HG03342 (cell line): ENCODE measurements around the gene TMEM175.

Experiments used
- ATAC-seq: cut with Tn5 transposase; IDR thresholded peaks from one replicate; pipeline ENCODE4 v1.9.1; 2021; ENCODE audit warnings: mild to moderate bottlenecking, moderate library complexity; ENCODE audit not compliant: unreplicated experiment

The TMEM175 gene

DNA sequence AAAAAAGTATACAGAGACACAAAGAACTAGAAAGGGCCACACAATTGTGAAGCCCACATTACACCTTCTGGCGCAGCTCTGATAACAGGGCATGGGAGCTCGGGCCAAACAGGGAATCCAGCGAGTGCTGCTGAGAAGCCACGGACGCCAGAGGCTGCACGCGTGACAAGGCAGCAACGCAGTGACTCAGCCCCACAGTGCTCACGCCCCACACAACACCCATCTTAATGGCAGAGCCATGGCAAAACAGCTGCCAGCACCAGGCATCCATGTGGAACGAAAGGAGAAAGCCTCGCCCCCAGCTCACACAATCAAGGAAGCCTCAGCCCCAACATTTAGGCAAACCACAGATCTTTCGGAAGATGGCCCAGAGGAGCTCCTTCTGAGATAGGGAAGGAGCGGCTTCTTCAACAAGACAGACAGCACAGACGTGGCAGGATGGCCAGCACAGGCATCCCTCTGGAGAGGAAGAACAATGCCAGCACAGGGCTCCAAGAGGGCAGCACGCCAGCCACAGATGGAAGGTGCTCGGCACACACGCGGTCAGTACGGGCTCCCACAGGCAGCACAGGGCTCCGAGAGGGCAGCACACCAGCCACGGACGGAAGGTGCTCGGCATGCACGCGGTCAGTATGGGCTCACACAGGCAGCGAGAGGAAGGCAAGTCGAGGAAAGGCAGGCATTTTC lies 33.2 kb upstream of the TMEM175 start:
- ATAC-seq, result no peak

GRCh38 chr4:899556-899906 lies 32.7 kb upstream of the TMEM175 start:
- no peak for ATAC-seq

DNA sequence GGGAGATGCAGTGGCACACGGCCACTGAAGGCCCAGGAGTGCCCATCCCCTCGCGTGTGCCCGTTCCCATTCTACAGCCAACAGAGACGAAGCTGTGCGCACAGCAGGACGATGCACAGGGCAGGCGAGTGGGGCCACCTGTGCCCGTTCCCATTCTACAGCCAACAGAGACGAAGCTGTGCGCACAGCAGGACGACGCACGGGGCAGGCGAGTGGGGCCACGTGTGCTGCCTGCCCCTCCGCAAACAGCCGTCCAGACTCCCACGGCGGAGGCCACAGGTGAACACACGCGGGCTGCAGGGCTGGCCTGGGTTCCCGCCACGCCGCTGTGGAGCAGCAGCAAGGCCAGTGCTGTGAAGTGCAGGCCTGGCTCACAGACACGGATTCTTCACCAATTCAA lies 32.2 kb upstream of the TMEM175 start:
- ATAC-seq, result no peak

- ATAC-seq, result no peak
These were observed 31.5 kb upstream of the TMEM175 start for GRCh38 chr4:900721-901120.

DNA sequence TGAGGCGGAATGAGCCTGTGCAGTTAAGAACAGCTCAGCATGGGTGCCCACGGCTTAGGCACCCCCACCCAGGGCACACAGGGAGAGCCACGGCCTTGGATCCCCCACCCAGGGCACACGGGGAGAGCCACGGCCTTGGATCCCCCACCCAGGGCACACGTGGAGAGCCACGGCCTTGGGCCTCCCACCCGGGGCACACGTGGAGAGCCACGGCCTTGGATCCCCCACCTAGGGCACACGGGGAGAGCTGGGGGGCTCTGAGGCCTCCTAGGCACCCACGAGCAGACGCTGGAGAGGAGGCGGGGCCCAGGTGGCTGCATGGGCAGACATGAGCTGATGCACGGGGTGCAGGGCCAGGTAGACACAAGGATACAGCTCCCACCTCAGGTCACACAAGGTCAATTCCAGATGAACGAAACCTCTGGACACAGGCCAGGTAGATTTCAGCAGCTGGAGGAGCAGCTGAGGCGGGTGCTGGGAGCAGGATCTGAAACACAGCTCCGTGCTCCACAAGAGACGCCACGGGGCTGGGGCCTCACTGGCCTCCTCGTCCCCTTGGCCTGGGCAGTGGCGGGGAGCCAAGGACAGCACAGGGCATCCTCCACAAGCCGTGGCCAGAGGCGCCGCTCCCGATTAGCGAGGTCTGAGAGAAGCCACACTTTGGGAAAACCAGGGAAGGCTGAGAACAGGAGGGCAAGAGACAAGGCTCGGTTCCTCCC lies 30.9 kb upstream of the TMEM175 start:
- ATAC-seq, result no peak

DNA sequence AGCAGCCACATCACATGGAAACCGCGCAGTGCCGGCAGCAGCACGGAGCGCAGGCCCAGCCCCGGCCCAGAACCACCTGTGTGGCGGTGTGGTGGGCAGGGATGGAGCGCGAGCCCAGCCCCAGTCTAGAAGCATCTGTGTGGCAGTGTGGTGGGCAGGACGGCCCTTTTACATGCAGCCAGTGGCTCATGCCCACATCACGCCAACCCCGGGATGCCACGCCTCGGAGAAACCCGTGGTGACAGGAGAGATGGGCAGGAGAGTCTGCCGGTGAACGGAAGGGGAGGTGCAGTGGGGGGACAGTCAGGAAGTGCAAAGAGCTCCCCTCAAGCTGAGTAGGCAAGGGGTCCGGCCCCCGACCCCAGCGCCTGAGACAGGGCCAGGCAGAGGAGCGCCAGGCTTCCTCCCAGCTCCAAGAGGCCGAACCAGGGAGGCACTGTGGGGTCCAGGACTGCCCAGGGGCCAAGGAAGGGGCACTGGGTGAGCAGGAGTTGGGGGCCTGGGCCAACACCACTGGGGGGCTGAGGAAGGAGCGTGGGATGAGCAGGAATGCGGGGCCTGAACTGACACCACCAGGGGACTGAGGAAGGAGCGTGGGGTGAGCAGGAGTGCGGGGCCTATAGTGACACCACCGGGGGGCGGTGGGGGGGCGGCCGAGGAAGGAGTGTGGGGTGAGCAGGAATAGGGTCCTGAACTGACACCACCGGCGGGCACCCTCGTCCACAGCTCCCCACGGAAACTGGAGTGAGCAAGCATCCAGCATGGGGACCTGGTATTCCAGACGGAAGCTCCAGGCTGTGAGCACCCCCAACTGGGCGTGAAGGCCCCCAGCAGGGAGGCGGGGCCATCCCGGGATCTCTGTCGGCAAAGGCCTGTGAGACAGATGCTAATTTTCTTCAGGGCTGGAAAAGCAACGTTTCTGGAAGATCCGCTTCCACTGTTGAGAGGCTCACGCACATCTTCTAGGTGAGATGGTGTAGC lies 28.9 kb upstream of the TMEM175 start:
- ATAC-seq, result no peak

DNA sequence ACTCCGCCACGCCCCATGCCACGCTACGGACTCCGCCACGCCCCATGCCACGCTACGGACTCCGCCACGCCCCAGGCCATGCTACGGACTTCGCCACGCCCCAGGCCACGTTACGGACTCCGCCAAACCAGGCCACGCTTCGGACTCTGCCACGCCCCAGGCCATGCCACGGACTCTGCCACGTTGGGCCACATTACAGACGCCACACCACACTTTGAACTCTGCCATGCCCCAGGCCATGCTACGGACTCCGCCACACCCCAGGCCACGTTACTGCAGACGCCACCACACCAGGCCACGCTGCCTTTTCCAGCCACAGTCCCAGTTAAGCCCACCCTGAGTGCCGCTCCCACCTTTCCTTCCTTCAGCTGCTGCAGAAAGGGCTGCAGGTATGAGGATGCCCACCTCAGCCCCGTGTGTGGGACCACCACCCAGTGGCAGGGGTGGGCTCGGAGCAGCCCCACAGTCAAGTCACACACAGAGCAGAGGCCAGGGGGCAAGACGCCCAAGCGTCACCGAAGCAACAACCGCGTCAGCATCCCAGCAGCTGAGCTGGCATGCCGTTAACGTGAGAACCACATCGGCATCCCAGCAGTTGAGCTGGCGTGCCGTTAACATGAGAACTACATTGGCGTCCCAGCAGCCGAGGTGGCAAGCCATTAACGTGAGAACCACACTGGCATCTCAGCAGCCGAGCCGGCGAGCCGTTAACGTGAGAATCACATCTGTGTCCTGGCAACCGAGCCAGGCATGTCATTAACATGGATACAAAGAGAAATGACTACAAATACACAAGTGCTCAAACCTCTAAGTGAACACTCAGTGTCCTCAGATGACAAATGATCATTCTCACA lies 26.5 kb upstream of the TMEM175 start:
- no peak for ATAC-seq

DNA sequence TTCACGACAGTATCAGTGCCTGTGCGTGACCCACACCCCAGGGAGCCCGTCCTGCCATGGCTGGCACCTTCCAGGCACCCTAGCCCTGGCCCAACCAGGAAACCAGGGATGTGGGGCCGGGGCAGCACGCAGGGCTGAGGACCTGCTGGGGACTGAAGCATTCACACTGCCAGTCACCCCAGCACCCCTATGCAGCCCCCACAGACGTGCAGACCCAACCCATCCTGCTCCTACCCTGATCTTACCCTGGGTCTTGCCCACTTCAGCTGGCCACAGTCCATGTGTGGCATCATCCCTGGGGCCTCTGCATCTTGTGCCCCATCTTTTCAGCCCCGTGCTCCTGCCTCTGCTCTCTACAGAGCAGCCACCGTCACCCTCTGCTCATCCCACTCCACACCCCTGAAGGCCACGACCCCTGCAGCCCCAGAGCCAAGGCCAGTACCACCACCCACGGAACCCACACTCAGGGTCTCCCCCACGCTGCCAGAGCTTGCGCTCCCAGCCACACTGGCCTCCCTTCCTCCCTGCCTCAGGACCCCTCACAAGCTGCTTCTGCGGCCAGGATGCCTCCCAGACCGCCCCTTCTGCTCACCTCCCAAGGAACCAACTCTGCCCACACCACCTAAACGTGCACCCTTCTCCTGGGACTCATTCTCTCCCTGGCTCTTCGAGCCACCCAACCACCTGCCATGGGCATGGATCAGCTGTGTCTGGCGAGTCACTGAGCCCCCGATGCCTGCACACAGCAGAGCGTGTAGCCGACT lies 25.7 kb upstream of the TMEM175 start:
- ATAC-seq, result no peak

DNA sequence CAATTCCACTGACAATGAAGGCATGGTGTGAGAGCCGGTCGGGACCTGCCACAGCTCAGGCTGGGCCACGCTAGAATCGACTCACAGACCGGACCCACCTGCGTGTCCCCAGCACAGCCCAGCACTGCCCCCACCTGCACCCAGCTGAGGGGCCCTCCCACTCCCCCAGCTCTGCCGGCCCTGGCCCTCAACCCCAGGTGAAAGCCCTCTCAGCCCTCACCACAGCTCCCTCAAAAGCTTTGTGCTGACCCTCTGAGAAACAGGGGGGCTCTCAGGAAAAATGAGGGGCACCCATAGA lies 25.2 kb upstream of the TMEM175 start:
- no peak for ATAC-seq

DNA sequence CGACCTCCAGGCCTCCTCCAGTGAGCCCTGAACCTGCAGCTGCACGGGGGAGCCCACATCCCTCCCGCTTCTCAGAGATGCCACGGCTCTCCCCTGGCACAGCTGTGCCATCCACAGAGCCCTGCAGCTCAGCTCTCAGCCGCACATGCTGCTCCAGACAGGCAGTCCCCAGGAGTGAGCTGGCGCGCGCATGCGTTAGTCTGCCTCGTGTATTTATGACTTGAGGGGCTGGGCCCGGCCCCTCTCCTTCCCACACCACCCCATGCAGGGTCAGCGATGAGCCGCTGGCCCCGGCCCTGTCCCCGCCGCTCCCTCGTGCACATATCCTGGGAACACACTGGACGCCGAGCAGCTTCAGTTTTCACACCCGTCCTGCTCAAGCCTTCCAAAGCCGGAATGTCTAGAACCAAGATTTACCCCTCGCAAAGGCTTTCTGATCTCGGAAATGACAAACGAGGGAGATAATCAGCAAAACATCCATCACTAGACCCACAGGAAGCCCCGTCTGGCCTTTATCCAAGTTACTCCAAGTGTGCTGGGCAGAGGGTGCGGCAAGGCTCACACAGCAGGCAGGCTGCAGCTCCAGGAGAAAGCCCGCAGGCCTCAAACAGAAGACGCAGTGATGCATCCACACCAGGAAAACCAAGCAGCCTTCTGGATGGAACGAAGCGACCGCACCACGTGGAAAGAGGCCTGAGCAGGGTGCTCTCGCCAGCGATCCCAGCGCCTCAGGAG lies 24.4 kb upstream of the TMEM175 start:
- no peak for ATAC-seq

DNA sequence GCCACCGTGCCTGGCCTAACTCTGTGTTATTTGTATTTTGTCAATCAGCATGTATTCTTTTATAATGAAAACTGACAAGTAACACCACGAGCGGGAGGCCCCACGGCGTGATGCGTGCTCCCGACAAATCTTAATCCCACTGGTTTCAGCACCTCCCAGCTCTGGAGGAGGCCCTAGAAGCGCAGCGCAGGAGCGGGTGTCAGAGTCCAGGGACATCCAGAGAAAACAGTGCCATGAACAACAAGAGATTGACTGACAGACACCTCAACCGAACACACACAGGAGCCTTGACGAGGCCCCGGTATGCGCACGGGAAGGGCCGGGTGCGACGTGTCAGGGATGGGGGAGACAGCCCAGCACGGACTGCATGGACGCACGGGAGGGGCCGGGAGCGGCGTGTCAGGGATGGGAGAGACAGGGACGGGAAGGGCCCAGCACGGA lies 23.1 kb upstream of the TMEM175 start:
- no peak for ATAC-seq

DNA sequence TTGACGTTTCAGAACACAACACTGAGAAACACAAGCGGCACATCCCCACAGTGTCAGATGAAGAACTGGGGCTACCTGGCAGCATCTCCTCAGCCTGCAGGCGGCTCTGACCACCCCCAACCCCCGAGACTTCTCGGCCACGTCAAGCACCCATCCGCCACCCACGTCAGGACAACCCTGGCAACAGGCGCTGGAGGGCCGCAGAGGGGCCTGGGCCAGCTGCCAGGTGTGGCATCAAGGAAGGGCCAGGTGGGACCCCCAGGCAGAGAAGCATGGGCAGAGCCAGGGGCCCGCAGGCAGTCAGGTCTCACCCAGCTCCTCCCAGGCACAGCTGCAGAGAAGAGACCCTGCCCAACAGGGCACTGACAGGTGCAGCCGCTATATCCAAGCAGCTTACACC lies 22.4 kb upstream of the TMEM175 start:
- ATAC-seq, result no peak

GRCh38 chr4:910366-911091 lies 21.7 kb upstream of the TMEM175 start:
- no peak for ATAC-seq

- ATAC-seq, result no peak
These were observed 21.0 kb upstream of the TMEM175 start for GRCh38 chr4:911221-911751.

DNA sequence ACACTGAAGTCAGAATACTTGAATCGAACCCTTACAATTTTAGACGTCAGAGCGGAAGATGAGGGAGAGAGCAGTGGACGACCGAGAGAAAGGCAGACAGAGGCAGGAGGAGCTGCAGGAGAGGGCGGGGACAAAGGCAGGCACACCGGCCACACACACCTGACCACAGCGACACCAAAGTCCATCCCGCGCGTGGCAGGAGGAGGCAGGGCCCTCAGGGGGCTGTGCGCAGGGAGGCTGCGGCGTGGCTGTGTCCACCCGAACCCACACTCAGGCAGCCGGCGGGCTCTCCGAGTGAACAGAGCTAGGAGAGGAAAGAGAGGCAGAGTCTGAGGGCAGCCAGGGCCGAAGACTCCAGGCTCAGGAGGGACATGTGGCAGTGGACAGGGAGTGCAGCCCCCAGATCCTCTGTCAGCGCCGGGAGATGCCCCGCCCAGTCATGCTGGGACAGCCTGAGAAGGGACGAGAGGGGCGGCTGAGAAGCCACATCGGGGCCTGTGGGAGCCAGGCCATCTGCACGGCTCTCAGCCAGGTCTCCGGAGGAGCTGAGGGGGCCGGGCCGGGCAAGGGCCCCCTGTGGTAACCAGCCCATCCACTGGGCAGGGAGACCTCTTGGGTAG lies 20.3 kb upstream of the TMEM175 start:
- ATAC-seq, result no peak

DNA sequence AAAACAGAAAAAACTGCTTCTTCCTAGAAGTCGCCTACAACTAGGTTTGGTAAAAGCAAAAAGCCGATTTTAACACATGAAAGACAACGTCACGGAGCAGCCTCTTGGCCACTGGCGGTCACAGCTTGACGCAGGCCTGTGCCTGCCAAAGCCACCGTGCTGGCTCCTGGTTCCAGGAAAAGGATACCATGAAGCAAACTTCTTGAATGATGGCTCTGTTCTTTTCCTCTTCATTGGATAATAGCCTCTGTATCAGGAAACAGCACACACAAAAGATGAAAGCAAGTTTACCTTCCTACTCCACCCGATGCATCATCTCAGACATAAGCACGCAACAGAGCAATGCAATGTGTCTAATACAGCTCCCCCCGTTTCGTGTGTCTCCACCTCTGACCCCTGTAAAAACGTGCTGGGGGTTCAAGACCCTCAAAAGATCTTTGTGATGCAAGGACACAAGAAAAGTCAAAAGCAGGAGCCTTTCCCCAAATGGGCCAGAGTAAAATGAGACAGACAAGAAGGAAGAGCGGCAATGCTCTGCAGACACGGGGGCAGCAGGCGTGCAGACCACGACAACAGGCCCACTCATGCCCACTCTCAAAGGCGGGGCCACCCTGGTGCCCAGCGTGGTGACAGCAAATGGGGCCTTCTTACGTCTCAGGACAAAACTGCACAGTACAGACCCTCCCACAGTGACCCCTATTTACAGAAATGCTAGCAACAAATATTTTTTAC lies 19.5 kb upstream of the TMEM175 start:
- ATAC-seq, result no peak

DNA sequence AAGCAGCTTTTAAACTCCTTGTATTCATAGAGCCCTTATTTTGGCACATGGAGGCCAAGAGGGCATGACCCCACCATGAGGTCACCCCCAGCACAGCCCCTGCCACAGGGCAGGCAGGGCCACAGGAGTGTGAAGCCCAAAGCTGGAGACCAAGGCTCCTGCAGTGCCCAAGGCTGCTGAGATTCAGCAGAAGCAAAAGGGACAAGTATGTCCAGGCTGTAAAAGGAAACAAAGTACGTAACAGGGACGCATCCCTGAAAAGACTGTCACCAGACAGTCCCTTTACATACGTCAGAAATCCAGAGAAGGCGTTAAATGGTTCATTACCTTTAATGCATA lies 19.0 kb upstream of the TMEM175 start:
- no peak for ATAC-seq

DNA sequence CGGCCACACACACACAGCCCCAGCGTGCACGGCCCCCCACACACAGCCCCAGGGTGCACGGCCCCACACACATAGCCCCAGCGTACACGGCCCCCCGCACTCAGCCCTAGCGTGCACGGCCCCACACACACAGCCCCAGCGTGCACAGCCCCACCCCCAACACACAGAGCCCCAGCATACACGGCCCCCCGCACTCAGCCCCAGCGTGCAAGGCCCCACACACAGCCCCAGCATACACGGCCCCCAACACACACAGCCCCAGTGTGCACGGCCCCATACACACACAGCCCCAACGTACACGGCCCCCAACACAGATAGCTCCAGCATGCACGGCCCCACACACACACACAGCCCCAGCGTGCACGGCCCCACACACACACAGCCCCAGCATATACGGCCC lies 17.7 kb upstream of the TMEM175 start:
- no peak for ATAC-seq
